DND-41 (cell line): ENCODE measurements around the gene CARD14.

ENCODE experiments used
- ATAC-seq: fragments of 200-7000 bp; cut with Tn5 transposase; 3 replicates; pipeline ENCODE4 v1.9.1; 2021; ENCODE audit warnings: low read depth; ENCODE audit not compliant: insufficient read depth
- DNase-seq: peaks from one replicate; pipeline ENCODE4 v3.0.0-alpha.2; 2020
- H2AFZ ChIP-seq: 2 replicates; pipeline ENCODE4 v1.6.0; 2012; ENCODE audit warnings: low read depth, low read length
- H3K27ac ChIP-seq: 2 replicates; pipeline ENCODE4 v1.5.1; 2012; ENCODE audit warnings: low read length, inconsistent platforms
- H3K27me3 ChIP-seq: fragments of 200-600 bp; sonication (generic); 2 replicates; pipeline ENCODE4 v1.6.0; 2012; ENCODE audit warnings: low read length, mild to moderate bottlenecking, inconsistent platforms; ENCODE audit not compliant: insufficient read depth, poor library complexity
- H3K36me3 ChIP-seq: 2 replicates; pipeline ENCODE4 v1.5.1; 2012; ENCODE audit warnings: low read length, inconsistent platforms; ENCODE audit not compliant: insufficient read depth
- H3K4me1 ChIP-seq: 2 replicates; pipeline ENCODE4 v1.5.1; 2012; ENCODE audit warnings: mild to moderate bottlenecking, low read length; ENCODE audit not compliant: insufficient read depth
- H3K4me2 ChIP-seq: 2 replicates; pipeline ENCODE4 v1.6.0; 2012; ENCODE audit warnings: mild to moderate bottlenecking, moderate library complexity, low read length, inconsistent platforms; ENCODE audit not compliant: insufficient read depth
- H3K4me3 ChIP-seq, 2 experiments: fragments of 200-600 bp in 1 of 2; shearing (Covaris generic) in 1 of 2; 2 replicates each; pipeline ENCODE4 v1.5.1; 2012 to 2016; ENCODE audit warnings: inconsistent platforms in 2 of 2, low read length in 2 of 2, mild to moderate bottlenecking in 2 of 2, low read depth in 1 of 2, moderate library complexity in 1 of 2
- H3K79me2 ChIP-seq: 2 replicates; pipeline ENCODE4 v1.6.0; 2012; ENCODE audit warnings: low read length, inconsistent platforms; ENCODE audit not compliant: insufficient read depth
- H3K9ac ChIP-seq: 2 replicates; pipeline ENCODE4 v1.6.0; 2012; ENCODE audit warnings: low read depth, mild to moderate bottlenecking, inconsistent platforms, low read length, moderate library complexity
- H3K9me3 ChIP-seq: 2 replicates; pipeline ENCODE4 v1.5.1; 2012; ENCODE audit warnings: low read length, moderate library complexity, mild to moderate bottlenecking, inconsistent platforms; ENCODE audit not compliant: insufficient read depth, severe bottlenecking
- H4K20me1 ChIP-seq: 2 replicates; pipeline ENCODE4 v1.6.0; 2012; ENCODE audit warnings: low read length; ENCODE audit not compliant: insufficient read depth
- CTCF ChIP-seq: IDR thresholded peaks from 2 replicates; pipeline ENCODE4 v1.5.1; 2012; ENCODE audit warnings: borderline replicate concordance, low read length, moderate library complexity, mild to moderate bottlenecking; ENCODE audit not compliant: poor library complexity, severe bottlenecking; ENCODE audit errors: extremely low read depth
- EZH2 ChIP-seq: IDR thresholded peaks from 3 replicates; pipeline ENCODE4 v1.6.1; 2012; ENCODE audit warnings: borderline replicate concordance, low read depth, mild to moderate bottlenecking, moderate library complexity, low read length, inconsistent platforms; ENCODE audit not compliant: severe bottlenecking

Gene CARD14

GRCh38 chr17:80248001-80248893, 78.4 kb downstream of the CARD14 start:
- Histone ChIP-seq H3K9ac (no peak overlapping the region), H3K4me1 (no peaks in the 10 kb centered on the region), H3K36me3 (no peaks in the 10 kb centered on the region), H4K20me1 (no peaks in the 10 kb centered on the region), H3K27me3 (no peaks in the 10 kb centered on the region), H2AFZ (no peak overlapping the region), H3K4me3 (no peak overlapping the region), H3K79me2 (no peaks in the 10 kb centered on the region), H3K27ac (no peak overlapping the region), H3K9me3 (no peaks in the 10 kb centered on the region), H3K4me2 (no peak overlapping the region)
- ATAC-seq (no peak), DNase-seq (no peak)
- no peak for TF ChIP-seq CTCF

- no peak overlapping the region for H2AFZ ChIP-seq
- no peak for DNase-seq
- H3K36me3 ChIP-seq = no peaks in the 10 kb centered on the region
Observed at GRCh38 chr17:80248894-80249710, 79.3 kb downstream of the CARD14 start.

GRCh38 chr17:80251966-80252365, 82.1 kb downstream of the CARD14 start:
- H3K27me3 ChIP-seq = no peaks in the 10 kb centered on the region
- no peak overlapping the region for H2AFZ ChIP-seq
- H3K9ac ChIP-seq = no peak overlapping the region
- no peak overlapping the region for H3K27ac ChIP-seq
- no peak for ATAC-seq
- H4K20me1 ChIP-seq = no peaks in the 10 kb centered on the region
- no peak overlapping the region for H3K4me2 ChIP-seq
- H3K79me2 ChIP-seq = no peaks in the 10 kb centered on the region
- no peaks in the 10 kb centered on the region for H3K36me3 ChIP-seq
- TF ChIP-seq CTCF (no peak), EZH2 (no peak)
- H3K9me3 ChIP-seq = no peaks in the 10 kb centered on the region
- H3K4me1 ChIP-seq = peaks cover 24% of the 10 kb centered on the region
- no peak for DNase-seq
- no peak overlapping the region for H3K4me3 ChIP-seq

More at GRCh38 chr17:80248894-80249710, 79.3 kb downstream of the CARD14 start:
- H3K4me3 ChIP-seq = no peak overlapping the region
- H3K9me3 ChIP-seq = no peaks in the 10 kb centered on the region
- no peak for ATAC-seq
- H3K79me2 ChIP-seq = no peaks in the 10 kb centered on the region
- no peak overlapping the region for H3K27ac ChIP-seq
- TF ChIP-seq CTCF (no peak), EZH2 (no peak)
- no peak overlapping the region for H3K4me2 ChIP-seq
- H4K20me1 ChIP-seq = no peaks in the 10 kb centered on the region
- H3K9ac ChIP-seq = no peak overlapping the region
- H3K4me1 ChIP-seq = peaks cover 5% of the 10 kb centered on the region
- no peaks in the 10 kb centered on the region for H3K27me3 ChIP-seq
